Measurements from ENCODE around the gene PLAC9. TPM values are rescaled to one million over a fixed set of nuclear protein-coding genes. Genes with fewer than 3 reads are reported as not detected.

Gene PLAC9
- total RNA-seq, 1 donor from 2014 or later: not detected

DNA sequence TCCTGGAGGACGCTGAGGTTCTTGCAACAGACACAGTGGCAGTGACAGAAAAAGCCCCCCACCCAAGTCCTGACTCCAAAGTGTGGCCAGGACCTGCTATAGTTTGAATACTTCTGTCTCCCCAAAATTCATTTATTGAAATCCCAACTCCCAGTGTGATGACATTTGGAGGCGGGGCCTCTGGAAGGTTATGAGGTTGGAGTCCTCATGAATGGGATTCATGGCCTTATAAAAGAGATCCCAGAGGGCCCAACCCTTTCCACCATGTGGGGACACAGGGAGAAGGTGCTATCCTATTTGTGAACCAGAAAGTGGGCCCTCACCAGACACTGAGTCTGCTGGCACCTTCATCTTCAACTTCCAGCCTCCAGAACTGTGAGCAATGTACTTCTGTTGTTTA lies 54.5 kb downstream of the PLAC9 start:
- Mint-ChIP-seq H3K4me1 (peaks cover 78% of the 10 kb centered on the region), H3K27ac (peak overlapping the region; percentile 91), H3K9me3 (no peaks in the 10 kb centered on the region), H3K4me3 (peak overlapping the region; percentile 68), H3K27me3 (no peaks in the 10 kb centered on the region), H3K36me3 (ENCODE audit: low read depth) (peaks cover 26% of the 10 kb centered on the region)
- TF ChIP-seq, protein P1, sequence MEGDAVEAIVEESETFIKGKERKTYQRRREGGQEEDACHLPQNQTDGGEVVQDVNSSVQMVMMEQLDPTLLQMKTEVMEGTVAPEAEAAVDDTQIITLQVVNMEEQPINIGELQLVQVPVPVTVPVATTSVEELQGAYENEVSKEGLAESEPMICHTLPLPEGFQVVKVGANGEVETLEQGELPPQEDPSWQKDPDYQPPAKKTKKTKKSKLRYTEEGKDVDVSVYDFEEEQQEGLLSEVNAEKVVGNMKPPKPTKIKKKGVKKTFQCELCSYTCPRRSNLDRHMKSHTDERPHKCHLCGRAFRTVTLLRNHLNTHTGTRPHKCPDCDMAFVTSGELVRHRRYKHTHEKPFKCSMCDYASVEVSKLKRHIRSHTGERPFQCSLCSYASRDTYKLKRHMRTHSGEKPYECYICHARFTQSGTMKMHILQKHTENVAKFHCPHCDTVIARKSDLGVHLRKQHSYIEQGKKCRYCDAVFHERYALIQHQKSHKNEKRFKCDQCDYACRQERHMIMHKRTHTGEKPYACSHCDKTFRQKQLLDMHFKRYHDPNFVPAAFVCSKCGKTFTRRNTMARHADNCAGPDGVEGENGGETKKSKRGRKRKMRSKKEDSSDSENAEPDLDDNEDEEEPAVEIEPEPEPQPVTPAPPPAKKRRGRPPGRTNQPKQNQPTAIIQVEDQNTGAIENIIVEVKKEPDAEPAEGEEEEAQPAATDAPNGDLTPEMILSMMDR (IDR thresholded peaks at IDR 0.05): no peak
- no peak for DNase-seq
- intact Hi-C loops (cut with micrococcal nuclease): loop anchor here (1.0 to 5.0 kb wide), 6 partner anchors 9 to 250 kb away; partner anchors contain the start of genes ANXA11 and TMEM254
- ChIA-PET POLR2A (interaction anchor here (0.6 to 2.3 kb wide), 7 partner anchors 10 to 884 kb away, joined by 3 to 40 read pairs (median 10); partner anchors contain the start of genes ANXA11 and TMEM254), CTCF (interaction anchor here (1.1 to 2.4 kb wide), 6 partner anchors 17 to 43 kb away, joined by 3 to 18 read pairs (median 6); no protein-coding TSS in a partner anchor)
- no peak for ATAC-seq (ENCODE audit: low read depth)

DNA sequence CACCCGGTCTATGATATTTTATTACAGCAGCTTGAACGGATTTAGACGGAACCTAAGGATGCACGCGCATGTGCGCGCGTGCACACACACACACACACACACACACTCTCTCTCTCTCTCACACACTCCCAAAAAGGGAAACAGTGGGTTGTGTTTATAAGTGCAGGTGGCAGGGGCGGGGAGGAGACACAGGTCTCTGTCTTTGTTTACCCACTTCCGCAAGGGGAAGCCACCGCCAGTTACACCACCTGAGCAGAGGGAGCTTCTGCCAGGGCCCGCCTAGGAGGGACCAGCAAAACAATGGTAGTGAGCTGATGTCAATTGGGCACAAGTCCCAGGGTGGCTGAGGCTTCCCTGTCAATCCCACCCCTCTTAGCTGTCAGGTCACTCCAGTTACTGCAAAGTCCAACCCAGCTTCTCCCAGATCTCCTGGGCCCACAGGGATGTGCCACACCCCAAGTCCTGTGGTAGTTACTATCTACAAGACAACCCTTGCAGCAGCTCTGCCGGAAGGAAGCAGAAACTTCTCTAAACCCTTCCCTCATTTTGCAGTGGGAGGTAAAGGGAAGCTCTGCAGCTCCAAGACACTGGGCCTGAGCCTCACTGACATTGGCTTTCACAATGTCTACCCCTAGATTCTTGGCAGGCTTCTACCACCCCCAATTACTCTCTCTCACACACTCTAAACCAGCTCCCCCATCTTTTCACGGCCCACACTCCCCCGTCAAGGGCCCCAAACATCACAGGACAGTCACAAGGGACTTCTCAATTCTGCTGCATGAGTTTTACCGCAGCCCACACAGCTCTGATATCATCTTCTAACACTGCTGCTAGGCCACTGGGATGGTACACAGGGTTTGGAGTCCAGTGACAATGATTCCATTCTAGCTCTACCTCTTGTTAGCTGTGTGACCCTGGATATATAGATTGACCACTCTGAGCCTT lies 55.2 kb downstream of the PLAC9 start:
- H3K27ac Mint-ChIP-seq: peak overlapping the region; percentile 91
- H3K4me1 Mint-ChIP-seq: peaks cover 82% of the 10 kb centered on the region
- TF ChIP-seq, protein P1 (IDR thresholded peaks at IDR 0.05): no peak
- H3K9me3 Mint-ChIP-seq: no peaks in the 10 kb centered on the region
- DNase-seq (peak; percentile 57), ATAC-seq (ENCODE audit: low read depth) (peak; percentile 91)
- H3K36me3 Mint-ChIP-seq (ENCODE audit: low read depth): peaks cover 23% of the 10 kb centered on the region
- intact Hi-C loops (cut with micrococcal nuclease): loop anchor here (1.0 to 5.0 kb wide), 7 partner anchors 9 to 1885 kb away; partner anchors contain the start of genes ANXA11 and TMEM254
- POLR2A ChIA-PET: interaction anchor here (0.5 to 2.3 kb wide), 11 partner anchors 9 to 885 kb away, joined by 3 to 40 read pairs (median 6); partner anchors contain the start of genes ANXA11 and TMEM254
- CTCF ChIA-PET: interaction anchor here (0.8 to 2.4 kb wide), 10 partner anchors 9 to 44 kb away, joined by 3 to 18 read pairs (median 3); partner anchors contain the start of gene ANXA11
- H3K4me3 Mint-ChIP-seq: peak overlapping the region; percentile 68
- H3K27me3 Mint-ChIP-seq: no peaks in the 10 kb centered on the region

DNA sequence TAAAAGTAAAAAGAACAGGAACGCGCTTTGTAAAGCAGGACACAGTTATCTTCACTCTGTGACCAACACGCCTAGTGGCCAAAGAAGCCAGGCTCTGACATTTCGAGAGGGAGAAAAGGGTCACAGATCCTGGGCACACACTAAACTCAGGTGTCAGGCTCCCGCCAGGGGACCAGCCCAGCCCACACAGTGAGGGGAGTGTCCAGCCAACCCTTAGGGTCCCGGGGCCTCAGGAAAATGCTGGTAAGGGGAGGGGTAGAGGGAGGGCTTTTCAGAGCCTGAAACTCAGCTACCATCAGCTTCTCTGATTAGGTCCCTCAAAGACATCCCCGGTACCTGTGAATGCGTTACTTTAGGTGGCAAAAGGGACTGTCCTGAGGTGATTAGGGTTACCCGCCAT lies 56.2 kb downstream of the PLAC9 start:
- DNase-seq (no peak), ATAC-seq (ENCODE audit: low read depth) (no peak)
- Mint-ChIP-seq H3K27me3 (no peaks in the 10 kb centered on the region), H3K4me3 (peak overlapping the region; percentile 11), H3K9me3 (no peaks in the 10 kb centered on the region), H3K36me3 (ENCODE audit: low read depth) (peaks cover 19% of the 10 kb centered on the region), H3K27ac (peak overlapping the region; percentile 91), H3K4me1 (peaks cover 82% of the 10 kb centered on the region)
- ChIA-PET POLR2A (interaction anchor here (0.5 to 2.3 kb wide), 5 partner anchors 8 to 45 kb away, joined by 5 to 40 read pairs (median 36); partner anchors contain the start of gene ANXA11), CTCF (interaction anchor here (1.0 to 2.4 kb wide), 5 partner anchors 15 to 45 kb away, joined by 3 to 18 read pairs (median 9); no protein-coding TSS in a partner anchor)
- TF ChIP-seq, protein P1 (IDR thresholded peaks at IDR 0.05): no peak
- intact Hi-C loops (cut with micrococcal nuclease): loop anchor here (2.0 to 5.0 kb wide), 3 partner anchors 111 to 1886 kb away; partner anchors contain the start of gene TMEM254

DNA sequence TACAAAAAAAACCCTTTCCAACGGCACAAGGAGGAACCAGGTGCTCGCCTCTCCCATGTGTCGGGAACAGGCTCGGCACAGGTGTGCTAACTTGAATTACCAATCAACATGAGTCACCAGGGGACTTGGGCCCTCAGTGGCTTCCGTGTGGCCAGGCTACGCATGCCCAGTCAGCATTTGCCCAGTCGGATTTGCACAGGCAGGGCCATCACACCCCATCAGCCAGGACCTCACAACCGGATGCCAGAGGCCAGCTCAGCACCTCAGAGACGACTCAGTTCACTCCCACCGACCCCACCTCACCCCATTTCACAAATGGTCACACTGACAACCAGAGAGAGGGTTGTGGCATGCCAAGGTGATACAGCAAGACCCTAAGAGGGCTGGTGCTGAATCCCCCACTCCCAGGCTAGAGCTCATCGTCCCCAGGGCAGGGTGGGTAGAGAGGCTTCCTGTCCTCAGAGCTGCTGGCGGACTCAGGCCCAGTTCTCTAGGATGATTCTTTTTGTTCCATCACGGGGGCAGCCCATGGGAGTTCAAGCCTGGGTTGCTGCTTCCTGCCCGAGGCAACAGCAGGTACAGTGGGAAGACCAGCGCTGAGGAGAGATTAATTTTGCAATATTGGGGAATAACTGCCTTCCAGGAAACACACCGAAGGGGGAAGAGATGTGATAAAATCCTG lies 59.2 kb downstream of the PLAC9 start:
- peak overlapping the region; percentile 85 for H3K27ac Mint-ChIP-seq
- POLR2A ChIA-PET: interaction anchor here (1.0 to 1.2 kb wide), 2 partner anchors 12 to 14 kb away, joined by 4 to 6 read pairs; partner anchors contain the start of gene ANXA11
- TF ChIP-seq, protein P1 (IDR thresholded peaks at IDR 0.05): no peak
- intact Hi-C loops (cut with micrococcal nuclease): loop anchor here (1.0 kb wide), 1 partner anchor 12 kb away; no protein-coding TSS in a partner anchor
- no peak for ATAC-seq (ENCODE audit: low read depth)
- H3K4me1 Mint-ChIP-seq: peaks cover 83% of the 10 kb centered on the region
- H3K36me3 Mint-ChIP-seq (ENCODE audit: low read depth): peaks cover 22% of the 10 kb centered on the region
- peak overlapping the region; percentile 32 for H3K4me3 Mint-ChIP-seq
- DNase-seq: no peak
- H3K9me3 Mint-ChIP-seq: no peaks in the 10 kb centered on the region
- CTCF ChIA-PET: interaction anchor here (1.3 to 1.4 kb wide), 2 partner anchors 12 to 48 kb away, joined by 3 to 4 read pairs; no protein-coding TSS in a partner anchor
- H3K27me3 Mint-ChIP-seq: no peaks in the 10 kb centered on the region

All from activated B cell treated with CpG ODN at 0.5 μM for 24 hours (primary cell).